Neural cell (in vitro differentiated cells): ENCODE results near the gene NRBF2. TPM values are rescaled to one million over a fixed set of nuclear protein-coding genes. Genes with fewer than 3 reads are reported as not detected.

Experiments
- polyA plus RNA-seq: library from polyadenylated mRNA; depleted of rRNA; stranded (reverse); fragments of >200 nt; gene quantifications from 2 replicates; pipeline ENCODE4 v1.2.3, GENCODE V29; 2014
- small RNA-seq, 3 experiments: library from RNA; depleted of rRNA; stranded (forward); fragments of <200 nt; gene quantifications; one replicate each; pipeline ENCODE3, GENCODE V24; 2012

The NRBF2 gene
- polyA plus RNA-seq, 1 donor from 2014 or later: 32.7 TPM

Small RNAs within 50 kb of the gene (small RNA-seq; reads per million reads assigned to genes)
- gene RNU6-543P: 0 reads per million in 3 experiments
